Activated CD4-positive, alpha-beta memory T cell treated with anti-CD3 and anti-CD28 coated beads for 36 hours (primary cell): ENCODE data around the gene MYOF. TPM values are rescaled to one million over a fixed set of nuclear protein-coding genes. Genes with fewer than 3 reads are reported as not detected.
"Not testable (repeated sequence)": the region's sequence is repeated elsewhere in the genome, so short reads cannot be mapped to it uniquely, and the experiment has no call there.

Experiments
- CTCF ChIA-PET: fragments of 350-600 bp; sonication (Branson Sonifier 250); formaldehyde crosslinking; loops from one replicate; lab custom pipeline; 2021; ENCODE audit warnings: antibody characterized with exemption, inconsistent platforms; lab: Charles Lee
- POLR2A ChIA-PET: fragments of 350-600 bp; sonication (Branson Sonifier 250); formaldehyde crosslinking; loops from one replicate; lab custom pipeline; 2021; ENCODE audit warnings: antibody characterized with exemption; lab: Charles Lee
- DNase-seq: peaks from one replicate; pipeline ENCODE4 v3.0.0-alpha.2; 2020
- H3K27ac Mint-ChIP-seq: one replicate; pipeline ENCODE4 v1.8.0; 2021; ENCODE audit warnings: mixed read lengths
- H3K27me3 Mint-ChIP-seq: one replicate; pipeline ENCODE4 v1.8.0; 2021; ENCODE audit warnings: mixed read lengths
- H3K36me3 Mint-ChIP-seq: one replicate; pipeline ENCODE4 v1.8.0; 2021; ENCODE audit warnings: mixed read lengths
- H3K4me1 Mint-ChIP-seq: one replicate; pipeline ENCODE4 v1.8.0; 2021; ENCODE audit warnings: low read depth, mixed read lengths
- H3K4me3 Mint-ChIP-seq: one replicate; pipeline ENCODE4 v1.8.0; 2021; ENCODE audit warnings: mild to moderate bottlenecking, mixed read lengths
- H3K9me3 Mint-ChIP-seq: one replicate; pipeline ENCODE4 v1.8.0; 2021; ENCODE audit warnings: mixed read lengths
- intact Hi-C: fragments of 100-400 bp; cut with micrococcal nuclease; formaldehyde crosslinking; loops from one replicate; pipeline ENCODE4 v1.15.1; 2023
- total RNA-seq, 2 experiments: library from RNA; stranded (reverse); gene quantifications; one replicate each; pipeline ENCODE4 v1.2.3, GENCODE V29; 2021

The MYOF gene
- total RNA-seq, 2 experiments from 2014 or later: 49.3 to 49.7 TPM

DNA sequence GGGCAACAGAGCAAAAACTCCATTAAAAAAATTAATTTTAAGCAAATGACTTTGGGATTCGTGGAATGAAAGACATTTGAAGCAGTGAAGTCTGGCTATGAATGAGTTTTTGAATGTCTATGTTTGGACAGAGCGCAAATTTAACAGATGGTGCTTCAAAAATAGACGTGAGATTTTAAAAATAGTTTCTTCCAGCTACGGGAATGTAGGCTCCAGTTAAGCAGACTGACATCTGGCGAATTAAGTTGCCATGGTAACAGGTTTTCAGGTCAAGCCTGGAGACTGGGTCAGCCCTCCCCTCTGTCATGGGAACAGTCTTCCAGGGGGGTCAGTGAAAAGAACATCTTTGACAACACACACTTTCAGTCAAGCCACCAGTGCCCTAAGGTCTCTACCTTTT lies 62.0 kb downstream of the MYOF start:
- Mint-ChIP-seq H3K4me3 (no peak overlapping the region), H3K27me3 (no peaks in the 10 kb centered on the region), H3K36me3 (peaks cover 13% of the 10 kb centered on the region), H3K27ac (no peak overlapping the region), H3K9me3 (no peaks in the 10 kb centered on the region), H3K4me1 (peaks cover 9% of the 10 kb centered on the region)
- intact Hi-C loops: no loop called here
- DNase-seq: no peak
- ChIA-PET POLR2A (interaction anchor here (1.0 kb wide), 1 partner anchor 9 kb away, joined by 3 read pairs; no protein-coding TSS in a partner anchor), CTCF (interaction anchor here (1.1 kb wide), 1 partner anchor 61 kb away, joined by 4 read pairs; no protein-coding TSS in a partner anchor)

GRCh38 chr10:93419016-93419415 lies 63.1 kb downstream of the MYOF start:
- H3K27ac Mint-ChIP-seq, H3K27me3 Mint-ChIP-seq, DNase-seq, H3K9me3 Mint-ChIP-seq, H3K4me3 Mint-ChIP-seq, POLR2A ChIA-PET, intact Hi-C loops: not testable (repeated sequence)
- H3K4me1 Mint-ChIP-seq: peaks cover 13% of the 10 kb centered on the region
- CTCF ChIA-PET: interaction anchor here (0.9 kb wide), 1 partner anchor 43 kb away, joined by 4 read pairs; no protein-coding TSS in a partner anchor
- peaks cover 10% of the 10 kb centered on the region for H3K36me3 Mint-ChIP-seq

GRCh38 chr10:93417921-93418320 lies 64.2 kb downstream of the MYOF start:
- POLR2A ChIA-PET: no interaction called here
- peaks cover 24% of the 10 kb centered on the region for H3K4me1 Mint-ChIP-seq
- intact Hi-C loops: no loop called here
- peaks cover 9% of the 10 kb centered on the region for H3K36me3 Mint-ChIP-seq
- no peaks in the 10 kb centered on the region for H3K27me3 Mint-ChIP-seq
- no peaks in the 10 kb centered on the region for H3K9me3 Mint-ChIP-seq
- CTCF ChIA-PET: interaction anchor here (1.0 kb wide), 1 partner anchor 42 kb away, joined by 3 read pairs; no protein-coding TSS in a partner anchor
- H3K27ac Mint-ChIP-seq: no peak overlapping the region
- H3K4me3 Mint-ChIP-seq: no peak overlapping the region
- DNase-seq: no peak

DNA sequence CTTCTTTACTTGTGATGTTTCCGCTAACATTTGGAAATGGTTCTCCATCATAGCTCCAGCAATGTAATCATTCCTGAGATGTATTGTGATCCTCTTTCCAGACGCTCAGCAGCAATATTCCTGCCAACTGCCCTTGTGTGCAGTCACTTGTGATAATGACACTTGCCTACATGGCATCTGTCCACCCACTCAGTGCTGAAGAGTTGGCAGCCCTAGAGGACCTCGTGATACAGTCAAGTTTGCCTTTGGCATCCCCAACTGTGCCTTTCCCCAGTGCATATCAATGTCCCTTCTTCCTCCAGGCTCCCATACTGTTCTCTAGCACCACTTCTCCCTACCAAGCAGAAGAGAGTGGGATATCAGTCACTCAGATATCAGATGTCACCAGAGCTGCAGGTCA lies 64.9 kb downstream of the MYOF start:
- CTCF ChIA-PET: no interaction called here
- POLR2A ChIA-PET: no interaction called here

DNA sequence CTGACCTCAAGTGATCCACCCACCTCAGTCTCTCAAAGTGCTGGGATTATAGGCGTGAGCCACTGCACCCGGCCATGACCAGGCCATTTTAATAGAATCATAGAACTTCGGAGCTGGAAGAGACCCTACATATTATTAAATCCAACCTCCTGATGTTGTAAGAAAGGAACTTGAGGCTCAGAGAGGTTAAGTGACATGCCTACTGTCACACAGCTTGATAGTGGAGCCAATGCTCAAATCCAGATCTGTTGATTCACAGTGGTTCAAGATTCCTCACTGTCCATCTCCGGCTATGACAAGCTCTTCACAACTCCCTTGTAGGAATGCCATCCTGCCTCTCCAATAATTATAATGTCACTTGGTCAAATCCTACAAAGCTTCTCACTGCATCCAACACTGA lies 65.3 kb downstream of the MYOF start:
- no peaks in the 10 kb centered on the region for H3K27me3 Mint-ChIP-seq
- peaks cover 35% of the 10 kb centered on the region for H3K4me1 Mint-ChIP-seq
- peaks cover 10% of the 10 kb centered on the region for H3K36me3 Mint-ChIP-seq
- ChIA-PET POLR2A (no interaction called here), CTCF (no interaction called here)
- H3K4me3 Mint-ChIP-seq: no peak overlapping the region
- H3K27ac Mint-ChIP-seq: no peak overlapping the region
- intact Hi-C loops: no loop called here
- no peak for DNase-seq
- H3K9me3 Mint-ChIP-seq: no peaks in the 10 kb centered on the region

More for the DNA sequence above, 64.9 kb downstream of the MYOF start:
- intact Hi-C loops: no loop called here
- Mint-ChIP-seq H3K9me3 (no peaks in the 10 kb centered on the region), H3K4me3 (no peak overlapping the region), H3K27me3 (no peaks in the 10 kb centered on the region), H3K27ac (no peak overlapping the region), H3K36me3 (peaks cover 10% of the 10 kb centered on the region), H3K4me1 (peaks cover 30% of the 10 kb centered on the region)
- DNase-seq: no peak

DNA sequence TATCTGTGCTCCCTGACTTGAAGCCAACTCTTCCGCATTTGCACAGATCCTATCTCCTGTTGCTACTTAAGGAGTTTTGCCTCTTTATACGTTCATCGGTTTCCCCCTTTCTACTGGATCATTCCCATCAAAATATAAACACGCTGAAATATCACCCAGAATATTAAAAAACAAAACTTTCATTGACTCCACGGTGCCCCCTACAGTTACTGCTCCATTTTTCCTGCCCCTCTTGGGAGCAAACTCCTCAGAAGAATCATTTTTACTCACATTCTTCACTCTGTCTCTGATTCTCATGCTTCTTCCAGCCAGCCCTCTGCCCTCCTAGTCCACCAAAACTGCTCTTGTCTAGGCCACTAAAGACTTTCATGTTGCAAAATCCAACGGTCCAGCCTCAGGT lies 66.4 kb downstream of the MYOF start:
- H3K4me3 Mint-ChIP-seq: no peak overlapping the region
- peaks cover 6% of the 10 kb centered on the region for H3K36me3 Mint-ChIP-seq
- ChIA-PET CTCF (no interaction called here), POLR2A (interaction anchor here (0.6 kb wide), 1 partner anchor 59 kb away, joined by 4 read pairs; no protein-coding TSS in a partner anchor)
- DNase-seq: no peak
- H3K27me3 Mint-ChIP-seq: no peaks in the 10 kb centered on the region
- H3K27ac Mint-ChIP-seq: no peak overlapping the region
- H3K4me1 Mint-ChIP-seq: peaks cover 45% of the 10 kb centered on the region
- intact Hi-C loops: no loop called here
- H3K9me3 Mint-ChIP-seq: no peaks in the 10 kb centered on the region

- intact Hi-C loops: loop anchor here (1.0 kb wide), 2 partner anchors 34 to 50 kb away; no protein-coding TSS in a partner anchor
- CTCF ChIA-PET: interaction anchor here (0.9 to 1.5 kb wide), 3 partner anchors 37 to 97 kb away, joined by 3 to 5 read pairs (median 3); partner anchors contain the start of gene MYOF
- peak; percentile 56 for DNase-seq
- POLR2A ChIA-PET: interaction anchor here (1.1 to 1.4 kb wide), 2 partner anchors 34 to 62 kb away, joined by 3 to 10 read pairs; no protein-coding TSS in a partner anchor
- Mint-ChIP-seq H3K4me1 (peaks cover 58% of the 10 kb centered on the region), H3K27ac (peak overlapping the region; percentile 57), H3K36me3 (peaks cover 9% of the 10 kb centered on the region), H3K27me3 (no peaks in the 10 kb centered on the region), H3K4me3 (no peak overlapping the region), H3K9me3 (no peaks in the 10 kb centered on the region)
Measured at GRCh38 chr10:93413252-93413689, 68.9 kb downstream of the MYOF start.

DNA sequence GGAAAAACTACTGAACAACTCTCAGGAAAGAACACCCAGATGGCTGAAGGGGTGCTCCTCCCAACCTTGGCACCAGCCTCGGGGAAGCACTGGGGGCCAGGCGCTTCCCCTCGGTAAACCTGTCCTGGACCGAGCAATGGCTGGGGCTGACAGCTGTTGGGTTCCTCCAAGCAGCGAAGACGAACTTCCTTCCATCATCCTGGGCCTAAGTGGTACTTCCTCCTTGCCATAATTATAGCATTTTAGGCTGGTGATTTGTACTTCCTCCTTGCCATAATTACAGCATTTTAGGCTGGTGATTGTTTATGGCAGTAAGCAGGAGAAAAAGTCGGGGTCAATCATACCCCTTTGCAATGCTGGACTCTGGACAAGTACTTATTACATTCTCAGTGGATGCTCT lies 69.3 kb downstream of the MYOF start:
- Mint-ChIP-seq H3K27me3 (no peaks in the 10 kb centered on the region), H3K9me3 (no peaks in the 10 kb centered on the region), H3K36me3 (peaks cover 9% of the 10 kb centered on the region), H3K4me3 (no peak overlapping the region), H3K4me1 (peaks cover 58% of the 10 kb centered on the region), H3K27ac (peak overlapping the region; percentile 57)
- intact Hi-C loops: loop anchor here (1.0 kb wide), 2 partner anchors 34 to 50 kb away; no protein-coding TSS in a partner anchor
- no peak for DNase-seq
- ChIA-PET POLR2A (interaction anchor here (1.4 kb wide), 1 partner anchor 33 kb away, joined by 10 read pairs; no protein-coding TSS in a partner anchor), CTCF (interaction anchor here (0.9 to 1.5 kb wide), 4 partner anchors 33 to 97 kb away, joined by 3 to 5 read pairs (median 3); partner anchors contain the start of gene MYOF)

DNA sequence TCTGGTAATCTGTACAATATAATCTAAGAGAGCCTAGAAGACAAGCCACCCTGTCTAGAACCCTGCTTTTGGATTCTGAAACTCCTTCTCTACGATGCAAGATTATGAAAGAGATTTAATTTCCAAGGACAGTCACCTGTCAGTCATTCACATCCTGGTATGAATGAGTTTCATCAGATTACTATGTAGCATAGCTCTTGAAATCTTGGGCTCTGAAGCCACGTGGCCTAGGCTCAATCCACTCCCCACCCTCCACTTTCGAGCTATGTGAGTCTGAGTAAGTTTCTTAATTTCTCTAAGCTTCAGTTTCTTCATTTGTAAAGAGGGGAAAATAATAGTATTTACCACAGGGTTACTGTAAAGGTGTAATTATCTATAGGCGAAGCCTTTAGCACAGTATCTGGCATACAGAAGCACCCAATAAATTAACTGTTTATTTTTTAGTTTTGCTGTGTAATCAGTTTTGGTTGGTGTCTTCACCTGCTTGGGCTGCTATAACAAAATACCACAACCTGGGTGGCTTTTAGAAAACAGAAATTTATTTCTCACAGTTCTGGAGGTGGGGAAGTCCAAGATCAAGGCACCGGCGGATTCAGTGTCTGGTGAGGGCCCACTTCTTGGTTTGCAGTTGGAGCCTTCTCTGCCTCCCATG lies 71.3 kb downstream of the MYOF start:
- Mint-ChIP-seq H3K27ac (peak overlapping the region; percentile 58), H3K4me3 (no peak overlapping the region), H3K36me3 (peaks cover 16% of the 10 kb centered on the region), H3K9me3 (no peaks in the 10 kb centered on the region), H3K4me1 (peaks cover 56% of the 10 kb centered on the region), H3K27me3 (no peaks in the 10 kb centered on the region)
- CTCF ChIA-PET: interaction anchor here (1.2 to 1.4 kb wide), 2 partner anchors 34 to 71 kb away, joined by 7 to 10 read pairs; partner anchors contain the start of gene MYOF
- DNase-seq: peak; percentile 60
- intact Hi-C loops: loop anchor here (1.0 kb wide), 1 partner anchor 71 kb away; the partner anchor contains the start of gene MYOF
- POLR2A ChIA-PET: interaction anchor here (0.6 to 1.8 kb wide), 4 partner anchors 9 to 465 kb away, joined by 3 to 9 read pairs (median 4); partner anchors contain the start of gene MYOF

DNA sequence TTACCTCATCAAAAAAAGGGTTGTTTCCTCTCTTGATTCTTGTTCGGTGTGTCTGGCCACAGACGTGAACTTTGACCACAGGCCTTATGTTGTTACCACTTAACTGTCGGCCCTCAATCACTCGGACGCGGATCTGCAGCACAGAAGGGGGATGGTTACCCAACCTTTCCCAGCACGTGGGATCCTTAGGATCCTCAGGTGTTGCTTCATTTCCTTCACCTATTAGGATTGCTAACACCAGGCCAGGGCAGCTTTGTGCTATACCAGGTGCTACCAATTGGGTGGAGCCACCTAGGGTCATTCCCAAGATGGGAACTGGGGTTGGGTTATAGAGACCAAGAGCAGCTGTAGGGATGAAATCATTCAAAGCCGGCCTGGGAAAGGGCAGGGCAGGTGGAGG lies 73.4 kb downstream of the MYOF start:
- intact Hi-C loops: no loop called here
- no peak for DNase-seq
- Mint-ChIP-seq H3K36me3 (peaks cover 22% of the 10 kb centered on the region), H3K27ac (no peak overlapping the region), H3K4me3 (no peak overlapping the region), H3K27me3 (no peaks in the 10 kb centered on the region), H3K4me1 (peaks cover 43% of the 10 kb centered on the region), H3K9me3 (no peaks in the 10 kb centered on the region)
- ChIA-PET CTCF (no interaction called here), POLR2A (no interaction called here)

DNA sequence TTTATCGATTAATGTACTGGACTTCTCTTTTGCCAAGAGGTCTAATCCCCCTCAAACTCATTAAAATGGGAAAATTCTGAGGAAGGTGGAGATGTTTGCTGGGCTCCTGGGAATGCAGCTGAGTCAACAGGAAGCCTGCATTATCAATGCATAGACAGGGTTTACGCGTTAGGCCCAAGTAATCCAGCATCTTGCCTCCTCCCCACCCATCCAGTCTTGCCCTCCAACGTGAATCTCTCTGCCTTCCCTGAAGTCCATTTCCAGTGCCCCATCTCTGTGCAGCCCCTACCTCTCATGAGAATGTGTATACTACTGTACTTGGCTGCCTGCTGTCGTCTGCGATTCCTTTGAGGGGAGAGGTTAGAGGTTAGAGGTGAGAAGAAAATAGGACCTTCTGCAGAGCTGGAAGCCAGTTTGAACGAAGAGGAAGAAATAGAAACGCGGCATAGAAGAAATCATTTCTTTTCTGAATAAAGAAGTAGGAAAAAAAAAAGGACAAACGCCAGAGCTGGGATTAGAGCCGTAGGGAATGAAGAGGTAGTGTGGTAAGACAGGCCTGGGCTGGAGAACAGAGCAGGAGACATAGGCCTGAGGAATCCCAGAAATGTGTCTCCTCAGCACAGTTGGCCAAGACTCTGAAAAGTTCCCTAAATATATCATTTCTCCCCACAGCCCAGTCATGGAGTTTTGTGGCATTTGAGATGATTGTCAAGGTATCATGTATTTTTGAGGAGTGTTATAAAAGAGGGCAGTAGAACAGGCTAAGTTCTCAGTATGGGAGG lies 75.6 kb downstream of the MYOF start:
- Mint-ChIP-seq H3K4me1 (peaks cover 25% of the 10 kb centered on the region), H3K27ac (no peak overlapping the region), H3K27me3 (no peaks in the 10 kb centered on the region), H3K4me3 (no peak overlapping the region), H3K36me3 (peaks cover 29% of the 10 kb centered on the region), H3K9me3 (no peaks in the 10 kb centered on the region)
- POLR2A ChIA-PET: no interaction called here
- intact Hi-C loops: no loop called here
- DNase-seq: no peak
- CTCF ChIA-PET: no interaction called here

DNA sequence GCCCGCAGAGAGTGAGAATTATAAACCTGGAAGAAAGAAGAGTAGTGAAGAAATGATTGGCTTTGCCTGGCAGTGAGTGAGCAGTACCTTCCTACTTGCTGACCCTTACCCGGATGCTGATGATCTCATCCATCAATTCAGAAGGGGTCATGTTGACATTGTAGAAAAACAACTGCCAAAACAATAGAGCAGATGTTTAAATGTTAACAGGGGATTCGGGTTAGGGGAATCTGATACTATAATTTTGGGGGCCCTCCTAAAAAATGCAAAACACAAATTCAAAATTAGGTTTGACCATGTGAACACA lies 78.1 kb downstream of the MYOF start:
- no peaks in the 10 kb centered on the region for H3K27me3 Mint-ChIP-seq
- no peak for DNase-seq
- peaks cover 6% of the 10 kb centered on the region for H3K4me1 Mint-ChIP-seq
- no peak overlapping the region for H3K27ac Mint-ChIP-seq
- POLR2A ChIA-PET: no interaction called here
- no peaks in the 10 kb centered on the region for H3K9me3 Mint-ChIP-seq
- intact Hi-C loops: no loop called here
- CTCF ChIA-PET: no interaction called here
- H3K36me3 Mint-ChIP-seq: peaks cover 30% of the 10 kb centered on the region
- H3K4me3 Mint-ChIP-seq: no peak overlapping the region
